MM.1S (cell line): ENCODE results near the gene RRM1.

Source experiments
- DNase-seq: peaks from one replicate; pipeline ENCODE4 v3.0.0-alpha.2; 2015
- H2AFZ ChIP-seq: fragments of 300-600 bp; sonication (generic); 2 replicates; pipeline ENCODE4 v1.6.0; 2016; ENCODE audit warnings: antibody characterized with exemption, low read length
- H3F3A ChIP-seq: fragments of 300-600 bp; sonication (generic); 2 replicates; pipeline ENCODE4 v1.6.1; 2016; ENCODE audit warnings: mild to moderate bottlenecking, antibody characterized with exemption, low read length, moderate library complexity, mixed read lengths; ENCODE audit not compliant: insufficient read depth
- H3K27ac ChIP-seq: fragments of 300-600 bp; sonication (generic); 2 replicates; pipeline ENCODE4 v1.5.1; 2016; ENCODE audit warnings: mild to moderate bottlenecking, low read length
- H3K27me3 ChIP-seq: fragments of 300-600 bp; sonication (generic); replicated peaks from 2 replicates; pipeline ENCODE4 v1.6.0; 2016; ENCODE audit warnings: low read length; ENCODE audit not compliant: insufficient read depth
- H3K36me3 ChIP-seq: fragments of 300-600 bp; sonication (generic); replicated peaks from 2 replicates; pipeline ENCODE4 v1.6.1; 2016; ENCODE audit warnings: mild to moderate bottlenecking, low read length, mixed read lengths; ENCODE audit not compliant: insufficient read depth
- H3K4me1 ChIP-seq: fragments of 300-600 bp; sonication (generic); 2 replicates; pipeline ENCODE4 v1.6.1; 2016; ENCODE audit warnings: low read length, mixed read lengths
- H3K4me2 ChIP-seq: fragments of 300-600 bp; sonication (generic); 2 replicates; pipeline ENCODE4 v1.6.0; 2016; ENCODE audit warnings: low read depth, low read length
- H3K4me3 ChIP-seq: fragments of 300-600 bp; sonication (generic); 2 replicates; pipeline ENCODE4 v1.5.1; 2016; ENCODE audit warnings: low read length, mixed read lengths
- H3K79me2 ChIP-seq: fragments of 300-600 bp; sonication (generic); 2 replicates; pipeline ENCODE4 v1.6.1; 2016; ENCODE audit warnings: mixed run types, low read length, mixed read lengths
- H3K9ac ChIP-seq: fragments of 300-600 bp; sonication (generic); 2 replicates; pipeline ENCODE4 v1.6.1; 2016; ENCODE audit warnings: low read length, mixed read lengths
- H3K9me2 ChIP-seq: fragments of 300-600 bp; sonication (generic); replicated peaks from 2 replicates; pipeline ENCODE4 v1.6.1; 2016; ENCODE audit warnings: mild to moderate bottlenecking, low read length, mixed read lengths; ENCODE audit not compliant: insufficient read depth
- H3K9me3 ChIP-seq: fragments of 300-600 bp; sonication (generic); replicated peaks from 2 replicates; pipeline ENCODE4 v1.6.1; 2016; ENCODE audit warnings: mild to moderate bottlenecking, low read length, mixed read lengths; ENCODE audit not compliant: insufficient read depth
- H4K20me1 ChIP-seq: fragments of 300-600 bp; sonication (generic); 2 replicates; pipeline ENCODE4 v1.6.1; 2016; ENCODE audit warnings: mild to moderate bottlenecking, low read length, moderate library complexity, mixed read lengths; ENCODE audit not compliant: insufficient read depth
- EZH2 ChIP-seq: fragments of 300-600 bp; sonication (generic); optimal IDR thresholded peaks from 2 replicates; pipeline ENCODE3; 2017; ENCODE audit warnings: low read depth, mild to moderate bottlenecking, antibody characterized with exemption, low read length, mixed read lengths
- EZH2phosphoT487 ChIP-seq: fragments of 300-600 bp; sonication (generic); IDR thresholded peaks from 2 replicates; pipeline ENCODE4 v1.6.1; 2018; ENCODE audit warnings: antibody characterized with exemption, low read length
- TF ChIP-seq, protein P1 (sequence below): fragments of 300-600 bp; sonication (generic); IDR thresholded peaks from 2 replicates; pipeline ENCODE4 v1.5.1; 2016; ENCODE audit warnings: antibody characterized with exemption, low read length, mixed read lengths

RRM1 gene

DNA sequence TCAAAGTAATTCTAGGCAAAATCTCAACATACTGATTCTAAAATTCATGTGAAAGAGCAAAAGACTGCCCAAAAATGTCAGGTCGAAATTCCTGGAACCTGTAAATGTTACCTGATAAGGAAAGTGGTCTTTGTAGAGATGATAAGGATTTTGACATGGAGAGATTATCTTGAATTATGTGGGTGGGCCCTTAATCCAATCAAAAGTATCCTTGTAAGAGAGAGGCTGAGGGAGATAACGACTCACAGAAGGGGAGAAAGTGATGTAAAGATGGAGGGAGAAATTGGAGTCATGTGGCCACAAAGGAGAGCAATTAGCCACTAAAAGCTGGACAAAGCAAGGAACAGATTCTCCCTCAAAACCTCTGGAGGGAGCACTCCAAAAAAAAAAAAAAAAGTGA, 20.5 kb downstream of the RRM1 start:
- Histone ChIP-seq H3K9ac (no peak overlapping the region), H3K36me3 (peaks cover 16% of the 10 kb centered on the region), H3K27me3 (no peaks in the 10 kb centered on the region), H3K27ac (no peak overlapping the region), H3K9me3 (no peaks in the 10 kb centered on the region), H3K79me2 (peaks cover 13% of the 10 kb centered on the region), H2AFZ (no peak overlapping the region), H4K20me1 (no peaks in the 10 kb centered on the region), H3F3A (no peaks in the 10 kb centered on the region), H3K4me1 (no peaks in the 10 kb centered on the region), H3K9me2 (no peaks in the 10 kb centered on the region), H3K4me3 (no peak overlapping the region), H3K4me2 (no peak overlapping the region)
- TF ChIP-seq, protein P1, sequence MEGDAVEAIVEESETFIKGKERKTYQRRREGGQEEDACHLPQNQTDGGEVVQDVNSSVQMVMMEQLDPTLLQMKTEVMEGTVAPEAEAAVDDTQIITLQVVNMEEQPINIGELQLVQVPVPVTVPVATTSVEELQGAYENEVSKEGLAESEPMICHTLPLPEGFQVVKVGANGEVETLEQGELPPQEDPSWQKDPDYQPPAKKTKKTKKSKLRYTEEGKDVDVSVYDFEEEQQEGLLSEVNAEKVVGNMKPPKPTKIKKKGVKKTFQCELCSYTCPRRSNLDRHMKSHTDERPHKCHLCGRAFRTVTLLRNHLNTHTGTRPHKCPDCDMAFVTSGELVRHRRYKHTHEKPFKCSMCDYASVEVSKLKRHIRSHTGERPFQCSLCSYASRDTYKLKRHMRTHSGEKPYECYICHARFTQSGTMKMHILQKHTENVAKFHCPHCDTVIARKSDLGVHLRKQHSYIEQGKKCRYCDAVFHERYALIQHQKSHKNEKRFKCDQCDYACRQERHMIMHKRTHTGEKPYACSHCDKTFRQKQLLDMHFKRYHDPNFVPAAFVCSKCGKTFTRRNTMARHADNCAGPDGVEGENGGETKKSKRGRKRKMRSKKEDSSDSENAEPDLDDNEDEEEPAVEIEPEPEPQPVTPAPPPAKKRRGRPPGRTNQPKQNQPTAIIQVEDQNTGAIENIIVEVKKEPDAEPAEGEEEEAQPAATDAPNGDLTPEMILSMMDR: no peak
- no peak for TF ChIP-seq EZH2phosphoT487
- no peak for TF ChIP-seq EZH2
- no peak for DNase-seq

DNA sequence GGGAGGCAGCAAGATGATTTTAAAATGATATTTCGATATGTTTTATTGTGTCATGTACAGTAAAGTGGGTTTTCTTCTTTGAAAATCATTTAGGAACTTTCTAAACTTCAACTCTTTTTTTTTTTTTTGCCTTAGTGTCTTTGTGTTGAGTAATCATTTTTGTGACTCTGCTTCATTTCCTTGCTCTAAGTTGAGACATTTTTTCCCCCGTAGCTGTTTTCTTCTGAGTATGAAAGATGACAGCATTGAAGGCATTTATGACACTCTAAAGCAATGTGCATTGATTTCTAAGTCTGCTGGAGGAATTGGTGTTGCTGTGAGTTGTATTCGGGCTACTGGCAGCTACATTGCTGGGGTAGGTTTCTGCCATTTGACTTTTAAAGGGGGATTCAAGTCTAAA, 23.5 kb downstream of the RRM1 start:
- Histone ChIP-seq H3F3A (no peaks in the 10 kb centered on the region), H3K4me2 (no peak overlapping the region), H3K79me2 (peaks cover 13% of the 10 kb centered on the region), H3K27me3 (no peaks in the 10 kb centered on the region), H3K9me3 (no peaks in the 10 kb centered on the region), H3K9ac (no peak overlapping the region), H3K36me3 (peaks cover 16% of the 10 kb centered on the region; the same call in 1 of the 2 replicates), H3K9me2 (no peaks in the 10 kb centered on the region), H3K4me1 (no peaks in the 10 kb centered on the region), H3K27ac (no peak overlapping the region), H2AFZ (no peak overlapping the region), H3K4me3 (no peak overlapping the region), H4K20me1 (no peaks in the 10 kb centered on the region)
- DNase-seq: no peak
- TF ChIP-seq, protein P1: no peak
- TF ChIP-seq EZH2phosphoT487: no peak
- TF ChIP-seq EZH2: no peak

DNA sequence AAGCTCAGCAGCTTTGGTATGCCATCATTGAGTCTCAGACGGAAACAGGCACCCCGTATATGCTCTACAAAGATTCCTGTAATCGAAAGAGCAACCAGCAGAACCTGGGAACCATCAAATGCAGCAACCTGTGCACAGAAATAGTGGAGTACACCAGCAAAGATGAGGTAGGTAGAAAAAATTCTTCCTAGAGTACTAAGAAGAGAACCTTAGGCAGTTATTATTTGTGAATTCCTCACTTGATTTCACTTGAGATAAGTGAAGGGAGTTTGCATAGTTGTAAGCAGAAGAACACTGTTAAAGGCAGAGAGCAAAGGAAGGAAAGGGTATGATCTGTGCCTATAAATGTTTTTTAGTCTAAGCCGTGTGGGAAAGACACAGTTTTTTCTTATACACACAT, 28.6 kb downstream of the RRM1 start:
- no peaks in the 10 kb centered on the region for H3K9me2 ChIP-seq
- TF ChIP-seq EZH2: no peak
- no peak for TF ChIP-seq EZH2phosphoT487
- TF ChIP-seq, protein P1: no peak

DNA sequence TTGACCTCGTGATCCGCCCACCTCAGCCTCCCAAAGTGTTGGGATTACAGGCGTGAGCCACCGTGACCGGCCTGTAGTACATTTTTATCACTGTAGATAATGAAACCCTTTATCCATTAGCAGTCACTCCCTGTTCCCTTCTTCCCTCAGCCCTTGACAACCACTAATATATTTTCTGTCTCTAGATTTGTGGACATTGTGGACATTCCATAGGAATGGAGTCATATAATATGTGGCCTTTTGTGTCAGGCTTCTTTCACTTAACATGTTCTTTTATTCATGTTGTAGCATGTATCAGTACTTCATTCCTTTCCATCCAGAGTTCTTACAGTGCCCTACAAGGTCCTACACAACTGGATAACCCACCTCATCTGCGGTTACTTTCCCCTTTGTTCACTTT, 30.5 kb downstream of the RRM1 start:
- Histone ChIP-seq H3K79me2 (0 out of 2 replicates have a peak, but pooled peaks cover 6% of the 10 kb centered on the region), H3K4me1 (no peaks in the 10 kb centered on the region), H3K4me3 (no peak overlapping the region), H3K9me3 (no peaks in the 10 kb centered on the region), H3K27ac (no peak overlapping the region), H3K9ac (no peak overlapping the region), H3K9me2 (no peaks in the 10 kb centered on the region), H3K36me3 (peaks cover 24% of the 10 kb centered on the region), H2AFZ (no peak overlapping the region), H4K20me1 (no peaks in the 10 kb centered on the region), H3K27me3 (no peaks in the 10 kb centered on the region), H3K4me2 (no peak overlapping the region), H3F3A (no peaks in the 10 kb centered on the region)
- no peak for DNase-seq
- TF ChIP-seq EZH2phosphoT487 (no peak), EZH2 (no peak)
- TF ChIP-seq, protein P1: no peak

More for the DNA sequence above, 28.6 kb downstream of the RRM1 start:
- Histone ChIP-seq H3K4me1 (no peaks in the 10 kb centered on the region), H3K4me3 (no peak overlapping the region), H3F3A (no peaks in the 10 kb centered on the region), H3K9me3 (no peaks in the 10 kb centered on the region), H2AFZ (no peak overlapping the region), H3K4me2 (no peak overlapping the region), H3K27ac (no peak overlapping the region), H3K9ac (no peak overlapping the region), H3K27me3 (no peaks in the 10 kb centered on the region), H3K36me3 (peaks cover 28% of the 10 kb centered on the region), H3K79me2 (peaks cover 9% of the 10 kb centered on the region; the same call in 1 of the 2 replicates), H4K20me1 (no peaks in the 10 kb centered on the region)
- no peak for DNase-seq
